GM21723 (cell line): Measurements from ENCODE around the gene OR5K4.
"Not testable (repeated sequence)": the region's sequence is repeated elsewhere in the genome, so short reads cannot be mapped to it uniquely, and the experiment has no call there.

Experiments used
- ATAC-seq: cut with Tn5 transposase; IDR thresholded peaks from one replicate; pipeline ENCODE4 v1.9.1; 2021; ENCODE audit warnings: mild to moderate bottlenecking, moderate library complexity; ENCODE audit not compliant: unreplicated experiment

Gene OR5K4

DNA sequence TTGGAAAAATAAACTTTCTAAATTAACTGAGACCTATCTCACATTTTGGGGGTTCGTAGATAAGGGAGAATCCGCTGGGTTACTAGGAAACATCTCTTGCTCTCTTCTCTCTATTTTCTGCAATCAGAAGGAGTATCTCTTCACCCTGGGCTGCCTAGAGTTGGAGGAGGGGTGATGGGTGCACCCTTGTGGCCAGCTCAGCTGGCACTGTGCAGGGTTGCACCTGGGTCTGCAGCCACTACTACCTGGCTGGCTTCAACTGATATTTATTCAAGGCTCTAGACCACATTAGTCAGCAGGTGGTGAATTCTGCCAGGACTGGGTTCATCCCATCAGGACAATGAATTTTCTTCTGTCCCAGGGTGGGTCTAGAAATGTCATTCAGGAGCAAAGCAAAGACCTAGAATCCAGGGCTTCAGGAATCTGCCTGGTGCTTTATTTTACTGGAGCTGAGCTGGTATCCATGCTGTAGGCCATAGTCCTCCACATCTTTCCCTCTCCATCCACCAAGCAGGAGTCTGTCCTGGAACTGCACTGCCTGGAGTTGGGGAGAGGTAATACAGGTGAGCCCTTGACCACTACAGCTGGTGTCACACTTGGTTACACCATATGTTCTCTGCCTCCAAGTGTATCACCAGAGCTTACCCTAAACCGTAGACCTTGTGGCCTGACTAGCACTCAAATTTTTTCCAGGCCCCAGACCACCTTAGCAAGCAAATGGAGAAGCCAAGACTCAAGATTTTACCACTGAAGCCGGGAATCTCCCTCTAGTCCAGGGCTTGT, 14.0 kb downstream of the OR5K4 start:
- ATAC-seq = no peak

DNA sequence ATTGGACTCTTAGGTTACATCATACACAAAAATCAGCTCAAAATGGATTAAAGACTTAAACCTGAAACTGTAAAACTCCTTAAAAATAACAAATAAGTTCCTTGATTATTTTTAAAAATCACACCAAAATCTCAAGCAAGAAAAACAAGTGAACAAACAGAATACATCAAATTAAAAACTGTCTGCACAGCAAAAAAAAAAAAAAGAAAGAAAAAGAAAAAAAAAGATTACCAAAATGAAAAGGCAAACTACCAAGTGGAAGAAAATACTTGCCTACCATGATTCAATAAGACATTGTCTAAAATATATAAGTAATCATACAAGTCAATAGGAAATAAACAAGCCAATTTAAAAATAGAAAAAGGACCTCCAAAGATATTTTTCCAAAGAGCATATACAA, 17.5 kb downstream of the OR5K4 start:
- no peak for ATAC-seq

DNA sequence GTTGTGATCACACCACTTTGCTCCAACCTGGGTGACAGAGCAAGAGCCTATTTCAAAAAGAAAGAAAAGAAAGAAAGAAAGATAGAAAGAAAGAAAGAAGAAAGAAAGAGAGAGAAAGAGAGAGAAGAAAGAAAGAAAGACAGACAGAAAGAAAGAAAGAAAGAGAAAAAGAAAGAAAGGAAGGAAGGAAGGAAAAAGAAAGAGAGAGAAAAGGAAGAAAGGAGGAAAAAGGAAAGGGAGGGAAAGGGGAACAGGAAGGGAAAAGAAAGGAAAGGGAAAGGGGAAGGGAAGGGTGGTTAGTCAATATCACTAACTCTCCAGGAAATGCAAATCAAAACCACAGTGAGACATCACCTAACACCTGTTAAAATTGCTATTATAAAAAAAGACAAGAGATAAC, 18.2 kb downstream of the OR5K4 start:
- no peak for ATAC-seq

DNA sequence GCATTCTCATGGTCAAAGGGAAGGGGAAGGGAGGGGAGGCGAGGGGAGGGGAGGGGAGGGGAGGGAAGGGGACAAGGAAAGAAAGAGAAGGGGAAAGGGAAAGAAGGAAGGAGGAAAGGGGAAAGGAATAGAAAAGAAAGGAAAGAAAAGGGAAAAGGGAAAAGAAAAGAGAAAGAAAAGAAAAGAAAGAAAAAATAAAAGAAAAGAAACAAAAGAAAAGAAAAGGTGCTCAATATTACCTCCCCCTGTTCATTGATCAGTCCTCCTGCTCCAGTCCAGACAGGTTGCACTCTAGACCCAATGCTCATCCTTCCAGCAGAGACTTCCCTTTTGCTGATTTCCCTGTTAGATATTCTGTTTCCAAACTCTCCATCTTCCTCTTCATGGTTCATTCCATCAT, 18.8 kb downstream of the OR5K4 start:
- no peak for ATAC-seq

DNA sequence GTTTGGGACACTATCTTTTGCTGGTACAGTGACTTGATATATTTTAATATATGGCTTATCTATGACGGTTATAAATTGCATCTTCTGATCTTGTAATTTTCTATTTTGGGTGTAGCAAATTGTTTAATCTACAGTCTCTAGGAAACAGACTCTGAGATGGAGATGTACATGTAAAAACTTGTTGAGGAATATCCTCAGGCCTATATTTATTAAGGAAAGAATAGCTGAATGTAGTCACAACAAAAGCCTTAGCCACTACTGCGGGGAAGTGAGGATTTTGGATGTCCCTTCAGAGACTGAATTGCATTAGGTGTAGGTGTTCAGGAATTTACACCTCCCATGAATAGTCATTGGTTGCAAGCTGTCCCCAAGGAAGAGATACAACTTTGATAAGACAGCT, 23.0 kb downstream of the OR5K4 start:
- ATAC-seq = no peak

DNA sequence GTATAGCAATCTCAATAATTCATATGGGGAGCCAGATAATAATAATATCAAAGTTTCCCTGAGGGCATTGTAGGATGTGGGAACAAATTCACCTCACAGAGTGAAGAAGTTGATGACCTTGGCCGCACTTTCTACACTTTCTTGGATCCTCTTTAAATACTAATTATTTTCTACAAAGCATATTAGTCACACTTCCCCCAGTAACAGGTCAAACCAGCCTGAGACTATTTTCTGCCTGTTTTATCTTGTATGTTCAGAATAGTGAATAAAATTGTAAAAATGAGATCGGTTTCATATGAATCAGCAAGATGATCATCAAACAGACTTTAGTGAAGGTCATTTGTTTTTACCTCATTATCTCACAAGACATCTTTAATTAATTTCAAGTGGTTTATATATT, 34.5 kb downstream of the OR5K4 start:
- ATAC-seq = no peak

DNA sequence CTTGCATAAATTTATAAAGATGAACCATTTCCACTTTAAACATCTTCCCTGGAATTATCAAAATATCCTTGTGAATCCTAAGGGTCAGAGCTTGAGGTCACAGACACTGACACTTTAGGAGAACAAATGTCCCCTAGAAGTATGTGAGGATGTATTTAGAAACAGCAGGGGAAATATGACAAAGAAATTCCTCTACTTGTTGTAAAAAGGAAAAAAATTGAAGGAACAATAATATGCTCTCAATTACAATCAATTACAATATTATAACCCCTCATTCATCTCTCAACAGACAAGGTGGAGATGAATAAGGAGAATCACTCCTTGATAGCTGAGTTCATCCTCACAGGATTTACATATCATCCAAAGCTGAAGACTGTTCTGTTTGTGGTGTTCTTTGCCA, 36.7 kb downstream of the OR5K4 start, which contains the start of gene OR5K3:
Gene OR5K3, plus strand, starts transcription at position 301 of the 400 bp plus-strand sequence. Its CDS starts 0 bp downstream, at position 301.
- ATAC-seq = no peak

DNA sequence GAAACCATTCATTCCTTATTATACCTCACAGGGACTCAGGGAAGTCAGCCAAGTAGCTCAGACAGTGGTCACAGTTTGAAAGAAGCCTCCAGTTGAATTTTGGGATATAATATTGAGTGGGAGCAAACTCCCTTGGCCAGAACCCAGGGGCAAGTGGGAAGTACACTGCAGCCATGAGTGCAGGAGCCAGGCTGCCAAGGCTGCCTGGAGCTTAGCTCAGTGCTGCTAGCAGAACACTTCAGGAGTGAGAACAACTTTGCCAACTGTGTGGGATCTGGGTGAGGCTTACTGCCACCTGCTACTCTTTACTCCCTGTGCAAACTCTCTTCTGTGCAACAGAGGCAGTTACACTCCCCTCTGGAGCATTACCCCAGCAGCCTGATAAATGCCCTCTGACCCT, 41.4 kb downstream of the OR5K4 start:
- no peak for ATAC-seq

DNA sequence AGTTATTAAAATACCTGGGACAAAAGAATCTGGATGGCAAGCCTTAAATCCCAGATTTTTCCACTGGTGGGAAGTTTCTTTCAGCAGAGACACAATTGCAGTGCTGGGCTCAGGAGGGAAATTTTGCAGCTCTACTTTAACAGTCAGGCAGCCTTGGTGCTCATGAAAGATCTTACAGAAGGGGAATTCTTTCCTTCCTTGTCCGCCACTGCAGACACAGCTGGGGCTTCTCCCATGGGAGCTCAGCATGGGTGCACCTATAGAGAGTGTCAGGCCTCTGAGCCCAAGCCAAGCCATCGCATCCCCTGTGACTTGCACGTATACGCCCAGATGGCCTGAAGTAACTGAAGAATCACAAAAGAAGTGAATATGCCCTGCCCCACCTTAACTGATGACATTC, 42.8 kb downstream of the OR5K4 start:
- not testable (repeated sequence) for ATAC-seq

DNA sequence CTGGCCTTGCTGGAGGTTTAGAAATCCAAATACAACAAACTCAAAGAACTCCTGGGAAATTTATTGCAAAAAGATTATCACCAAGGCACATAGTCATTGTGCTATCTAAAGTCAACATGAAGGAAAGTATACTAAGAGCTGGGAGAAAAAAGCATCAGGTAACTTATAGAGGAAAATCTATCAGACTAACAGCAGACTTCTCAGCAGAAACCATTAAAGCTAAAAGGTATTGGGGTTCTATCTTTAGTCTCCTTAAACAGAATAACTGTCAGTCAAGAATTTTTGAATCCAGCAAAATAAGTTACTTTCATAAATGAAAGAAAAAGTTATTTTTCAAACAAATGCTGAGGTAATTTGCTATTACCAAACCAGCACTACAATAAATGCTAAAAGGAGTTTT, 44.9 kb downstream of the OR5K4 start:
- no peak for ATAC-seq

DNA sequence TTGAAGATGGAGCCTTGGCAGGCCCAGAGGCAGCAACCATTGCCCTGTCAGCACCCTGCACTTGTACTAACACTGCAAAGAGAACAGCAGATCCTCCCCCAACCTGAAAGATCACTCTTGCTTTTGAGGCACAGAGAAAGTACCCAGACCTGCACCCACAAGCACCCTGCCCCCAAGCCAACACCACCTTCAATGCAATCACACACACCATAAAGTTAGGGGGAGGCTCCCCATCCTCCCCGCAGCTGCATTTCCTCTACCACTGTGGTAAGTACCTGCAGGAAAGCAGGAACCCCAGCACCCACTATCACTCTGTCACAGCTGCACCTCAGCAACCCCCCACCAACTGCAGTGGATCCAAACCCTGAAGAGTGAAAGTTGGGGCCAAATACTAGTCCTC, 48.9 kb downstream of the OR5K4 start:
- ATAC-seq = no peak

DNA sequence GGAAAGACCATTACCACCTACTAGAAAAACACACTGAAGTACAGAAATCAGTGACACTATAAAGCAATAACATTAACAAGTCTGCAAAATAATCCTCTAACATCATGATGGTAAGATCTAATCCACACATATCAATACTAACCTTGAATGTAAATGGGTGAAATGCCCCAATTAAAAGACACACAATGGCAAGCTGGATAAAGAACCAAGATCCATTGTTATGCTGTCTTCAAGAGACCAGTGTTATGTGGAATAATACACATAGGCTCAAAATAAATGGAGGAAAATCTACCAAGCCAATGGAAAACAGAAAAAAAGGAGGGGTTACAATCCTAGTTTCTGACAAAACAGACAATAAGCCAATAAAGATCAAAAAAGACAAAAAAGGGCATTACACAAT, 50.4 kb downstream of the OR5K4 start:
- ATAC-seq = no peak
